OCI-LY7 (cell line): ENCODE measurements around the gene PDCD11. TPM values are rescaled to one million over a fixed set of nuclear protein-coding genes. Genes with fewer than 3 reads are reported as not detected.
"Not testable (repeated sequence)": the region's sequence is repeated elsewhere in the genome, so short reads cannot be mapped to it uniquely, and the experiment has no call there.

Source experiments
- BruUV-seq: library from RNA; stranded (reverse); fragments of 400-500 nt; replicated peaks from 2 replicates; lab custom pipeline; 2021; lab: Mats Ljungman, UMichigan
- CTCF ChIA-PET: fragments of 300-600 bp; sonication (Branson Sonifier 250); formaldehyde crosslinking; loops from one replicate; lab custom pipeline; 2022; ENCODE audit warnings: antibody characterized with exemption; ENCODE audit not compliant: unreplicated experiment; lab: Charles Lee
- POLR2A ChIA-PET: fragments of 300-600 bp; sonication (Branson Sonifier 250); formaldehyde crosslinking; loops from one replicate; lab custom pipeline; 2022; ENCODE audit warnings: antibody characterized with exemption; lab: Charles Lee
- DNase-seq: peaks from one replicate; pipeline ENCODE4 v3.0.0-alpha.2; 2015; ENCODE audit warnings: low spot score
- H2AFZ ChIP-seq: fragments of 200-600 bp; sonication (generic), shearing (Covaris generic); 2 replicates; pipeline ENCODE4 v1.6.1; 2014; ENCODE audit warnings: mild to moderate bottlenecking, antibody characterized with exemption, low read length, moderate library complexity
- H3K27ac ChIP-seq: fragments of 200-600 bp; sonication (generic); 2 replicates; pipeline ENCODE4 v1.5.1; 2014; ENCODE audit warnings: mixed run types, low read depth, mild to moderate bottlenecking, moderate library complexity, low read length, inconsistent platforms; ENCODE audit not compliant: poor library complexity, severe bottlenecking
- H3K36me3 ChIP-seq: fragments of 200-600 bp; sonication (generic); 2 replicates; pipeline ENCODE4 v1.6.1; 2014; ENCODE audit warnings: mild to moderate bottlenecking, antibody characterized with exemption, low read length, moderate library complexity, mixed read lengths; ENCODE audit not compliant: insufficient read depth
- H3K4me1 ChIP-seq: fragments of 200-600 bp; sonication (generic); 2 replicates; pipeline ENCODE4 v1.5.1; 2014; ENCODE audit warnings: mild to moderate bottlenecking, low read length; ENCODE audit not compliant: insufficient read depth, poor library complexity, severe bottlenecking
- H3K4me2 ChIP-seq: fragments of 200-600 bp; sonication (generic); 2 replicates; pipeline ENCODE4 v1.6.1; 2014; ENCODE audit warnings: mild to moderate bottlenecking, low read length
- H3K4me3 ChIP-seq: fragments of 200-600 bp; sonication (generic); 2 replicates; pipeline ENCODE4 v1.5.1; 2014; ENCODE audit warnings: mild to moderate bottlenecking, low read depth, low read length; ENCODE audit not compliant: poor library complexity, severe bottlenecking
- H3K79me2 ChIP-seq: fragments of 200-600 bp; sonication (generic); 2 replicates; pipeline ENCODE4 v1.6.1; 2016; ENCODE audit warnings: low read depth, mild to moderate bottlenecking, low read length, moderate library complexity, mixed read lengths; ENCODE audit not compliant: insufficient read depth
- H3K9me2 ChIP-seq: fragments of 200-600 bp; sonication (generic); 2 replicates; pipeline ENCODE4 v1.6.1; 2016; ENCODE audit warnings: mild to moderate bottlenecking, low read length, mixed read lengths; ENCODE audit not compliant: insufficient read depth
- H3K9me3 ChIP-seq: fragments of 200-600 bp; sonication (generic); 2 replicates; pipeline ENCODE4 v1.6.1; 2014; ENCODE audit warnings: mild to moderate bottlenecking, mixed run types, low read length, mixed read lengths
- H4K20me1 ChIP-seq: fragments of 200-600 bp; sonication (generic); 2 replicates; pipeline ENCODE4 v1.6.1; 2014; ENCODE audit warnings: mild to moderate bottlenecking, antibody characterized with exemption, low read length, moderate library complexity, mixed read lengths; ENCODE audit not compliant: insufficient read depth
- CTCF ChIP-seq: fragments of 200-600 bp; sonication (generic); conservative IDR thresholded peaks from 2 replicates; pipeline ENCODE4 v1.5.1; 2014; ENCODE audit warnings: mild to moderate bottlenecking, antibody characterized with exemption, low read length, moderate library complexity, mixed read lengths
- EZH2phosphoT487 ChIP-seq: fragments of 200-600 bp; sonication (generic); IDR thresholded peaks from 2 replicates; pipeline ENCODE4 v1.6.1; 2018; ENCODE audit warnings: low read depth, borderline replicate concordance, mild to moderate bottlenecking, mixed run types, antibody characterized with exemption, low read length, moderate library complexity, mixed read lengths
- intact Hi-C: fragments of 100-400 bp; cut with micrococcal nuclease; formaldehyde crosslinking; loops from one replicate; pipeline ENCODE4 v1.10.0; 2022; ENCODE audit not compliant: unreplicated experiment
- total RNA-seq, 2 experiments: library from RNA; depleted of rRNA in 1 of 2; stranded (reverse); fragments of >200 nt in 1 of 2; shearing (Covaris generic) in 1 of 2; gene quantifications; 2 replicates each; pipeline ENCODE4 v1.2.3, GENCODE V29; 2014 to 2022

PDCD11 gene
- total RNA-seq, 2 experiments from 2014 or later, result 54.5 to 68.4 TPM

GRCh38 chr10:103350517-103351260 lies 45.7 kb upstream of the PDCD11 start, which contains the start of gene PCGF6:
Gene PCGF6 (minus strand): TSS chr10:103351140. CDS start chr10:103351066, 74 bp downstream.
- Histone ChIP-seq H3K4me3 (peak within 1 kb of the TSS; percentile 79), H3K4me2 (peak within 1 kb of the TSS; percentile 71), H3K9me3 (no peaks in the 10 kb centered on the region), H3K9me2 (no peaks in the 10 kb centered on the region), H3K36me3 (peaks cover 26% of the 10 kb centered on the region), H3K27ac (peak within 1 kb of the TSS; percentile 46), H3K4me1 (peaks cover 18% of the 10 kb centered on the region), H3K79me2 (peaks cover 18% of the 10 kb centered on the region; the same call in 1 of the 2 replicates), H2AFZ (peak within 1 kb of the TSS; percentile 98), H4K20me1 (no peaks in the 10 kb centered on the region)
- POLR2A ChIA-PET, result interaction anchor here (0.9 to 3.6 kb wide), 5 partner anchors 12 to 25 kb away, joined by 3 to 17 read pairs (median 3); partner anchors contain the start of gene TAF5
- DNase-seq, result peak; percentile 90
- TF ChIP-seq CTCF (no peak), EZH2phosphoT487 (no peak)
- BruUV-seq, result no TSS peak
- CTCF ChIA-PET, result interaction anchor here (0.5 to 0.6 kb wide), 4 partner anchors 19 to 432 kb away, joined by 3 to 4 read pairs (median 4); partner anchors contain the start of gene CNNM2
- intact Hi-C loops, result loop anchor here (2.0 kb wide), 1 partner anchor 18 kb away; no protein-coding TSS in a partner anchor

- Histone ChIP-seq H3K9me3 (no peaks in the 10 kb centered on the region), H3K27ac (no peak overlapping the region), H4K20me1 (no peaks in the 10 kb centered on the region), H3K9me2 (no peaks in the 10 kb centered on the region), H3K79me2 (peaks cover 18% of the 10 kb centered on the region; the same call in 1 of the 2 replicates), H3K4me1 (peaks cover 18% of the 10 kb centered on the region), H3K36me3 (peaks cover 6% of the 10 kb centered on the region; the same call in 1 of the 2 replicates), H3K4me3 (no peak overlapping the region), H3K4me2 (no peak overlapping the region), H2AFZ (no peak overlapping the region)
- no TSS peak for BruUV-seq
- DNase-seq, result peak; percentile 23
- ChIA-PET CTCF (no interaction called here), POLR2A (interaction anchor here (0.5 to 1.4 kb wide), 6 partner anchors 10 to 384 kb away, joined by 3 to 7 read pairs (median 4); no protein-coding TSS in a partner anchor)
- intact Hi-C loops, result no loop called here
- TF ChIP-seq EZH2phosphoT487, result no peak
- TF ChIP-seq CTCF, result peak; percentile 50; the same call in 1 of the 2 replicates
Observed at GRCh38 chr10:103353281-103353680, 43.1 kb upstream of the PDCD11 start.

- H3K4me1 ChIP-seq, result peaks cover 14% of the 10 kb centered on the region
- CTCF ChIA-PET, result not testable (repeated sequence)
Observed at GRCh38 chr10:103354567-103354966, 41.9 kb upstream of the PDCD11 start.

More at GRCh38 chr10:103354567-103354966, 41.9 kb upstream of the PDCD11 start:
- H3K27ac ChIP-seq, H3K36me3 ChIP-seq, H3K9me2 ChIP-seq, H2AFZ ChIP-seq, intact Hi-C loops, POLR2A ChIA-PET, H3K9me3 ChIP-seq, DNase-seq, BruUV-seq, H3K4me2 ChIP-seq, H3K4me3 ChIP-seq, H4K20me1 ChIP-seq: not testable (repeated sequence)
- H3K79me2 ChIP-seq, result peaks cover 12% of the 10 kb centered on the region; the same call in 1 of the 2 replicates
